Pulmonary artery endothelial cell (primary cell): ENCODE results near the gene ARPC5L. TPM values are rescaled to one million over a fixed set of nuclear protein-coding genes. Genes with fewer than 3 reads are reported as not detected.

Source experiments
- DNase-seq: peaks from one replicate; pipeline ENCODE4 v3.0.0-alpha.2; 2011; ENCODE audit warnings: low read depth, low spot score
- total RNA-seq: library from RNA; depleted of rRNA; stranded (reverse); fragments of >200 nt; gene quantifications from 2 replicates; pipeline ENCODE4 v1.2.3, GENCODE V29; 2014

ARPC5L gene
- total RNA-seq, 1 donor from 2014 or later = 26.2 TPM

DNA sequence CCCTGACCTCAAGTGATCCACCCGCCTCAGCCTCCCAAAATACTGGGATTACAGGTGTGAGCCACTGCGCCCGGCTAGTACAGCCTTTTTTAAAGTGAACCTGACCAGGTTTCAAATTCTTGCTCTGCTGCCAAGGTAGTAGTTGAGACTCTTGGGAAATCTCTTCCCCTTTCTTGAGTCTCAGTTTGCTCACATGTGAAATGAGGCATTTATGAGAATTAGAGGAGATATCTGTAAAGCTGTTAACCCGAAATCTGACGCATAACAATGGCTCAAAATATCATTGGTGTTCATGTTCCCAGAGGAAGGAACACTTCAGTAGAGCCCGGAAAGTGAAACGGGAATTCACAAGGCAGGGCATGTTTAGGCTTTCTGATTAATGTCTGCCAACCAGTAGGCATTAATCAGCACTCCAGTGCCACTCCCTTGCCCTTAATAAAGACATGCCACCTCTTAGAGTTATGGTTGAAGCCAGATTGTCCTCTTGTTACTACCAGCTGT, 1.5 kb downstream of the ARPC5L start:
- DNase-seq = no peak

- DNase-seq = no peak
These were observed 6.9 kb downstream of the ARPC5L start for GRCh38 chr9:124868511-124869465.

GRCh38 chr9:124869466-124869985, 7.6 kb downstream of the ARPC5L start:
- no peak for DNase-seq

GRCh38 chr9:124869986-124870560, 8.1 kb downstream of the ARPC5L start:
- no peak for DNase-seq

DNA sequence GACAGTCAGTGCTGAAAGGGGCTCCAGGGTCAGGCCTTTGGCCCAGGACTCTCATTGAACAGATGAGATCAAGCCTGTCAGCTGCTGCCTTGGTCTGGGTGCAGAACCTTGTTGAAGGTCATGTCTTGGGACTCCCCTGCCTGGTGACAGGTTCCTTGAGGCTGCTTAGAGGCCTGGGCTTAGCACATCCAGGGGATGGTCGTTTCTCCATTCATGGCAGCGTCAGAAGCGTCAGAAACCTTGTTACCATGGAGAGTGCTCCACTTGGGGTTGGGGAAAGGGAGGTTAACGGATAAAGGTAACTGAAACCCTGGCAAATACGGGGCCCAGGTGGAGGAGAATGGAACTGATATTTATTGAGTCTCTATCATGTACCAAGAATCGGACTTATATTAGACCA, 8.8 kb downstream of the ARPC5L start:
- no peak for DNase-seq

DNA sequence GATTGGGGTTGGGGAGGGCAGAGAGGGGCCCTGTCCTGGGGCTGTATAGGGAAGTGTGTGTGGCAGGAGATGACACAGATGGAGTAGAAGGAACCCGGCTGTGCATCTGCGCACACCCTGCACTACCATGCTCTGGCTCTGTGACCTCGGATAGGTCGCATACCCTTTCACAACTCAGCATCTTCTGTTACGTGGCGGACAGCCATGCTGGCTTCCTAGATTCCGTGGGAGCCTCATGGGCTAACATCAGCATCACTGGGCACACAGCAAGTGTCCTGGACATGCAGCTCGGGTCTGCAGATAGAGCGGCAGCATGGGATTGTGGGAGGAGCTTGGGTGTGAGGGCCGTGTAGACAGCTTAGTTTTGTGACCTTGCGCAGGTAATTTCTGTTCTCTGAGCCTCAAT, 9.2 kb downstream of the ARPC5L start:
- DNase-seq = no peak

- no peak for DNase-seq
These were observed 11.7 kb downstream of the ARPC5L start for GRCh38 chr9:124873664-124874063.

- no peak for DNase-seq
These were observed 13.6 kb downstream of the ARPC5L start for GRCh38 chr9:124875501-124875900.

DNA sequence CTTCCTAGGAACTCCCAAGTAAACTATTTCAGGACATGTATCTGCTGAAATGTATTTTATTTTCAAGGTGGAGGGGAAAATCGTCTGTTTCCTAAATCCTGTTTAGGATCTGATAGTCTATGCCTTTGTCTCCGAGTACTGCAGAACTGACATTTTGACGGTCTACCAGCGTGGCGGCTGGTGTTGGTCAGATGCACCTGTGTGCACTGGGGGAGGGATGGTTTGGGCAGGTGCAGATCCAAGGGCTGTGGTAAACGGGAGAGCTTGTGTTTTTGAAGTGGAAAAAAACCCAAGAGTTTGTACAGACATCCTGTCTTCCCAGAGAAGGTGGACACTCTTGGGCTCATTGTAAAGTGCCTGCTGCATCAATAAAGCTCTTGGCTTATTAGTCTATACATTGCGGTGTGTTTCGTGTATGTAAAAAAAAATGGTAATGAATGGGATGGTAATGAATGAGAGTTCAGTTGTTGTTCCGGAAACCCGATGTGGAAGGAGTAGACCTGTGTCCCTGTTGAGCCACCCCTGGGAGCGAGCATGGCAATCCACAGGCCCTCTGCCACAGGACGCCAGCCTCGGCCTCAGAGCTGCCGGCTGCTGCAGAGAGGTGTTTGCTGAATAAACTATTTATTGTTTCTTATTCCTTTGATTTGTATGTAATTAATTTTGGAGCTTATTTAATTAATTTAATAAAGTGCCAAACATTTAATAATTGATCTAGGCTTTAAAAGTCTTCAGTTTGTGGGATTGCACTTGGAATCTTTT, 15.3 kb downstream of the ARPC5L start:
- no peak for DNase-seq

- DNase-seq = no peak
These were observed 16.1 kb downstream of the ARPC5L start for GRCh38 chr9:124878021-124878420.

- DNase-seq = no peak
These were observed 16.6 kb downstream of the ARPC5L start for GRCh38 chr9:124878518-124878917.

- DNase-seq = no peak
These were observed 17.3 kb downstream of the ARPC5L start for GRCh38 chr9:124879226-124879625.

GRCh38 chr9:124880501-124880900, 18.6 kb downstream of the ARPC5L start:
- DNase-seq = no peak

- DNase-seq = no peak
These were observed 19.3 kb downstream of the ARPC5L start for GRCh38 chr9:124881138-124881743.

GRCh38 chr9:124882231-124882630, 20.3 kb downstream of the ARPC5L start:
- no peak for DNase-seq

GRCh38 chr9:124884376-124884775, 22.4 kb downstream of the ARPC5L start:
- no peak for DNase-seq

- no peak for DNase-seq
These were observed 23.6 kb downstream of the ARPC5L start for GRCh38 chr9:124885551-124885950.

- no peak for DNase-seq
These were observed 24.5 kb downstream of the ARPC5L start for GRCh38 chr9:124886461-124886860.

DNA sequence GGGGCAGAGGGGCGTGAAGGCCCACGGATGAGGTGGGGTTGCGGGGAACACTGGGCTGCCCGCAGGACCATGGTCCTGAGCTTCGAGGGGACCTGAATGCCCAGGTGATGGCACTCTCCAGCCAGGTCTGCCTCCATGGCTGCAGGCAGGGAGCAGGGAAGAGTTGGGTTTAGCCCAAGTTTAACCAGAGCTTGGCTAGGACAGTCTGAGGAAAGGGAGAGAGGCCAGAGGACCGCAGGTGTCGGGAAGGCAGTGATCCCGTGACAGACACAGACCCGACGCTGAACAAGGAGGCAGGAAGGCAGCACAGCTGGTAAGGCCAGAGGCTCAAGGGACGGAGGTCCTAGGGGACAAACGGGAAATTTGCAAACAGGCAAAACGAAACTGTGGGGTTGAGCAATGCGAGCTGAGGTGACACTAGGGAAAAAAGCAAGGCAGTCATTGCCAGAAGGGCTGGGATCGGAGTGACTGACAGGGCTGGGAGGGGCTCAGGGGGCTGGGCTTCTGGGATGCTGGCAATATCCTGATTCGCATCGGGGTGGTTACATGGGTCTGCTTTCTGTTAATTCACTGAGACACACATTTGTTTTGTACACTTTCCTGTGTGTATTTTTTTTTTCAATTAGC, 25.0 kb downstream of the ARPC5L start:
- no peak for DNase-seq

DNA sequence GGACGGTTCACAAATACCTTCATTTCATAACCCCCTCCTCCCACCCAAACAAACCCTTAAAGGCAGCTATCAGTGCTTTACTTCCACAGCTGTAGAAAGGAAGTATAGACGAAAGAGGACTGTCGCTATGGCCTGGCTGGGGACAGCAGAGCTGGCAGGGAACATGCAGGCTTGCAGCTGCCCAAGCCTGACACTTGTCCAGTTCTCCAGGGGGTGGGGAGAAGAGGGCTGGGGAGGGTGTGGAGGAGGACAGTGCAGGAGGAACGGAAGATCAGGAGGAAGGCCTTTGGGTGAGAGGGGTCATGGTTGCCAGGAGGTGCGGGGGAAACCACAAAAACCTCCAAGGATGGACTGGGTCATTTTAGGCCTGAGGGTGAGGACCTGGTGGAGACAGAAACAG, 25.9 kb downstream of the ARPC5L start:
- DNase-seq = no peak

- DNase-seq = no peak
These were observed 27.1 kb downstream of the ARPC5L start for GRCh38 chr9:124889006-124889405.
